GM12878 (cell line): ENCODE measurements around the gene RAMACL.

Experiments
- CBX3 ChIP-seq: fragments of 200-600 bp; sonication (generic); IDR thresholded peaks from 2 replicates; pipeline ENCODE4 v1.6.1; 2016; ENCODE audit warnings: low read depth, borderline replicate concordance
- CHD4 ChIP-seq: fragments of 200-600 bp; sonication (generic); IDR thresholded peaks from 2 replicates; pipeline ENCODE4 v1.6.1; 2016; ENCODE audit warnings: mild to moderate bottlenecking
- EGR1 ChIP-seq, 2 experiments: IDR thresholded peaks; 1 replicate in 1 of 2; 2 replicates in 1 of 2; pipeline ENCODE4 v1.6.1; 2011 to 2012; ENCODE audit warnings: low read depth in 2 of 2, low read length in 2 of 2, borderline replicate concordance in 1 of 2, mild to moderate bottlenecking in 1 of 2, moderate library complexity in 1 of 2
- POLR2A ChIP-seq: IDR thresholded peaks from 2 replicates; pipeline ENCODE4 v1.6.1; 2011; ENCODE audit warnings: low read depth, mild to moderate bottlenecking, low read length
- RFX5 ChIP-seq: IDR thresholded peaks from 2 replicates; pipeline ENCODE4 v1.6.1; 2011; ENCODE audit warnings: low read depth, low read length, improper control_type of control experiment
- TF ChIP-seq, protein P1 (sequence below): IDR thresholded peaks from 2 replicates; pipeline ENCODE4 v1.6.1; 2012; ENCODE audit warnings: mild to moderate bottlenecking, low read depth, low read length
- TF ChIP-seq, protein P2 (sequence below), 3 experiments: IDR thresholded peaks in 2 of 3; conservative IDR thresholded peaks in 1 of 3; 2 replicates each; pipeline ENCODE4 v1.5.1; 2011; ENCODE audit warnings: low read depth in 3 of 3, low read length in 3 of 3, mild to moderate bottlenecking in 3 of 3, control low read depth in 2 of 3, moderate library complexity in 2 of 3, inconsistent platforms in 1 of 3, mixed read lengths in 1 of 3; ENCODE audit not compliant: control insufficient read depth in 2 of 3, insufficient read depth in 1 of 3; ENCODE audit errors: extremely low read depth in 1 of 3

DNA sequence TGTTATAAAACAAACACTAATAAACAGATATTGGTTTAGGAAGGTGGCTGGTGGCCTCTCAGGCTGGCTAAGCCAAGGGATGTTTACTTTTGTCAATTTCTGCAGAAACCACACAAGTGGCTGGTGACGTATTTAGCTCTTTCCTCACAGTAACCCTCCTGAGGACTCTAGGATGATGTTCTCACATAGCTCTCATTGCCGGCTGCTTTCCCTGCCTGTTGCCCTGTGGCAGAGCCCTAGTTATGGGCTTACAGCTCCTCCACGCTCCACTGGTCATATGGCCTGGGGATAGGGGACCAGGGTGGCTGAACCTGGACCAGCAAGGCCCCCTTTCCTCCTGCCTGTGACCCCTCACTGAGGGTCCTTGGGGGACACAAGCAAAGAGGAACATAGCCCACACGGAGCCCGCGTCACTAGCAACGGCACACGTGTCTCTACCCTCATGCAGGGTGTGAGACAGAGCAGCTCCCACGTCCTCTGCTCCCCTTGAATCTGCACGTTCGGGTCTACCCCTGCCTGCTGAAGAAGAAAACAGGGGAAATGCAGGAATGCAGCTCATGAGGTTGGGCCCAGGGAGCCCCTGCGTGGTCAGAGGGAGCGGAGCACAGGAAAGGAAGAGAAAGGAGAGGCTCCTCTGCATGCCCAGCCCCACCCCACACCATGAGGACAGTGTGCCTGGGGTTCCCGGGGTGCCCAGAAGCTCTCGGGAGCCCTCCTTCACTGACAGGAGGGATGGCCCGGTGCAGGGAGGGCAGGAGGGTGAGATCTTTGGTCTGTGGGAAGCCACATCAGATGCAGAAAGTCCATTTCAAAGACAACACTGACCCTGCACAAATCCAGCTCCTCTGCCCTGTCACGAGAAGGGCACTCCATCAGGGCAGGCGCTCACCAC lies 13.9 kb downstream of the RAMACL start:
- TF ChIP-seq CBX3 (no peak), CHD4 (no peak), POLR2A (no peak), RFX5 (no peak), EGR1 (IDR thresholded peaks at IDR 0.05; ENCODE audit: borderline replicate concordance in 1 of 2, low read depth in 2 of 2, low read length in 2 of 2) (no peak)
- TF ChIP-seq, protein P1, sequence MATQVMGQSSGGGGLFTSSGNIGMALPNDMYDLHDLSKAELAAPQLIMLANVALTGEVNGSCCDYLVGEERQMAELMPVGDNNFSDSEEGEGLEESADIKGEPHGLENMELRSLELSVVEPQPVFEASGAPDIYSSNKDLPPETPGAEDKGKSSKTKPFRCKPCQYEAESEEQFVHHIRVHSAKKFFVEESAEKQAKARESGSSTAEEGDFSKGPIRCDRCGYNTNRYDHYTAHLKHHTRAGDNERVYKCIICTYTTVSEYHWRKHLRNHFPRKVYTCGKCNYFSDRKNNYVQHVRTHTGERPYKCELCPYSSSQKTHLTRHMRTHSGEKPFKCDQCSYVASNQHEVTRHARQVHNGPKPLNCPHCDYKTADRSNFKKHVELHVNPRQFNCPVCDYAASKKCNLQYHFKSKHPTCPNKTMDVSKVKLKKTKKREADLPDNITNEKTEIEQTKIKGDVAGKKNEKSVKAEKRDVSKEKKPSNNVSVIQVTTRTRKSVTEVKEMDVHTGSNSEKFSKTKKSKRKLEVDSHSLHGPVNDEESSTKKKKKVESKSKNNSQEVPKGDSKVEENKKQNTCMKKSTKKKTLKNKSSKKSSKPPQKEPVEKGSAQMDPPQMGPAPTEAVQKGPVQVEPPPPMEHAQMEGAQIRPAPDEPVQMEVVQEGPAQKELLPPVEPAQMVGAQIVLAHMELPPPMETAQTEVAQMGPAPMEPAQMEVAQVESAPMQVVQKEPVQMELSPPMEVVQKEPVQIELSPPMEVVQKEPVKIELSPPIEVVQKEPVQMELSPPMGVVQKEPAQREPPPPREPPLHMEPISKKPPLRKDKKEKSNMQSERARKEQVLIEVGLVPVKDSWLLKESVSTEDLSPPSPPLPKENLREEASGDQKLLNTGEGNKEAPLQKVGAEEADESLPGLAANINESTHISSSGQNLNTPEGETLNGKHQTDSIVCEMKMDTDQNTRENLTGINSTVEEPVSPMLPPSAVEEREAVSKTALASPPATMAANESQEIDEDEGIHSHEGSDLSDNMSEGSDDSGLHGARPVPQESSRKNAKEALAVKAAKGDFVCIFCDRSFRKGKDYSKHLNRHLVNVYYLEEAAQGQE = no peak
- TF ChIP-seq, protein P2, sequence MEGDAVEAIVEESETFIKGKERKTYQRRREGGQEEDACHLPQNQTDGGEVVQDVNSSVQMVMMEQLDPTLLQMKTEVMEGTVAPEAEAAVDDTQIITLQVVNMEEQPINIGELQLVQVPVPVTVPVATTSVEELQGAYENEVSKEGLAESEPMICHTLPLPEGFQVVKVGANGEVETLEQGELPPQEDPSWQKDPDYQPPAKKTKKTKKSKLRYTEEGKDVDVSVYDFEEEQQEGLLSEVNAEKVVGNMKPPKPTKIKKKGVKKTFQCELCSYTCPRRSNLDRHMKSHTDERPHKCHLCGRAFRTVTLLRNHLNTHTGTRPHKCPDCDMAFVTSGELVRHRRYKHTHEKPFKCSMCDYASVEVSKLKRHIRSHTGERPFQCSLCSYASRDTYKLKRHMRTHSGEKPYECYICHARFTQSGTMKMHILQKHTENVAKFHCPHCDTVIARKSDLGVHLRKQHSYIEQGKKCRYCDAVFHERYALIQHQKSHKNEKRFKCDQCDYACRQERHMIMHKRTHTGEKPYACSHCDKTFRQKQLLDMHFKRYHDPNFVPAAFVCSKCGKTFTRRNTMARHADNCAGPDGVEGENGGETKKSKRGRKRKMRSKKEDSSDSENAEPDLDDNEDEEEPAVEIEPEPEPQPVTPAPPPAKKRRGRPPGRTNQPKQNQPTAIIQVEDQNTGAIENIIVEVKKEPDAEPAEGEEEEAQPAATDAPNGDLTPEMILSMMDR (IDR thresholded peaks at IDR 0.05 in 2 of 3, conservative IDR thresholded peaks at IDR 0.05 in 1 of 3; ENCODE audit: control insufficient read depth in 2 of 3, extremely low read depth in 1 of 3, insufficient read depth in 1 of 3, low read depth in 3 of 3, low read length in 3 of 3) = no peak
